Astrocyte (in vitro differentiated cells and primary cell): Measurements from ENCODE around the gene KLK12. TPM values are rescaled to one million over a fixed set of nuclear protein-coding genes. Genes with fewer than 3 reads are reported as not detected.

Experiments
- DNase-seq: peaks from one replicate; pipeline ENCODE4 v3.0.0-alpha.2; 2010; ENCODE audit warnings: low read depth
- FAIRE-seq: peaks from 2 replicates; lab custom pipeline; 2011; peaks lifted over from hg19 to GRCh38; lab: Jason Lieb, UNC
- H2AFZ ChIP-seq: 2 replicates; pipeline ENCODE4 v1.6.0; 2012; ENCODE audit warnings: low read depth, low read length, inconsistent platforms
- H3K27ac ChIP-seq: 2 replicates; pipeline ENCODE4 v1.5.1; 2011; ENCODE audit warnings: low read depth, low read length, inconsistent platforms
- H3K27me3 ChIP-seq: 2 replicates; pipeline ENCODE4 v1.6.0; 2011; ENCODE audit warnings: low read length, inconsistent platforms; ENCODE audit not compliant: insufficient read depth
- H3K36me3 ChIP-seq: 2 replicates; pipeline ENCODE4 v1.5.1; 2011; ENCODE audit warnings: low read length, inconsistent platforms; ENCODE audit not compliant: insufficient read depth
- H3K4me1 ChIP-seq: 2 replicates; pipeline ENCODE4 v1.5.1; 2011; ENCODE audit warnings: low read length, inconsistent platforms; ENCODE audit not compliant: insufficient read depth
- H3K4me2 ChIP-seq: 2 replicates; pipeline ENCODE4 v1.6.0; 2012; ENCODE audit warnings: low read length, inconsistent platforms
- H3K4me3 ChIP-seq: 2 replicates; pipeline ENCODE4 v1.5.1; 2011; ENCODE audit warnings: low read depth, mild to moderate bottlenecking, low read length, inconsistent platforms; ENCODE audit not compliant: insufficient read depth
- H3K79me2 ChIP-seq: 2 replicates; pipeline ENCODE4 v1.6.0; 2012; ENCODE audit warnings: mild to moderate bottlenecking, low read length, inconsistent platforms; ENCODE audit not compliant: insufficient read depth
- H3K9ac ChIP-seq: 2 replicates; pipeline ENCODE4 v1.6.0; 2012; ENCODE audit warnings: mild to moderate bottlenecking, low read length, inconsistent platforms
- H3K9me3 ChIP-seq: 2 replicates; pipeline ENCODE4 v1.5.1; 2012; ENCODE audit warnings: low read depth, mild to moderate bottlenecking, low read length, inconsistent platforms; ENCODE audit not compliant: insufficient read depth
- H4K20me1 ChIP-seq: 2 replicates; pipeline ENCODE4 v1.6.0; 2012; ENCODE audit warnings: low read length, inconsistent platforms; ENCODE audit not compliant: insufficient read depth
- H3K27ac Mint-ChIP-seq: one replicate; pipeline ENCODE4 v1.8.0; 2021; ENCODE audit warnings: mild to moderate bottlenecking, mixed read lengths; ENCODE audit not compliant: unreplicated experiment
- H3K27me3 Mint-ChIP-seq: one replicate; pipeline ENCODE4 v1.8.0; 2021; ENCODE audit warnings: low read depth, mixed read lengths; ENCODE audit not compliant: unreplicated experiment
- H3K36me3 Mint-ChIP-seq: one replicate; pipeline ENCODE4 v1.8.0; 2021; ENCODE audit warnings: low read depth, mixed read lengths; ENCODE audit not compliant: unreplicated experiment
- H3K4me1 Mint-ChIP-seq: one replicate; pipeline ENCODE4 v1.8.0; 2021; ENCODE audit warnings: low read depth, mixed read lengths; ENCODE audit not compliant: unreplicated experiment
- H3K4me3 Mint-ChIP-seq: one replicate; pipeline ENCODE4 v1.8.0; 2021; ENCODE audit warnings: mild to moderate bottlenecking, moderate library complexity, mixed read lengths; ENCODE audit not compliant: unreplicated experiment
- H3K9me3 Mint-ChIP-seq: one replicate; pipeline ENCODE4 v1.8.0; 2021; ENCODE audit warnings: mild to moderate bottlenecking, mixed read lengths; ENCODE audit not compliant: unreplicated experiment
- CTCF ChIP-seq: IDR thresholded peaks from 2 replicates; pipeline ENCODE4 v1.5.1; 2011; ENCODE audit warnings: low read depth, mild to moderate bottlenecking, inconsistent platforms, low read length, moderate library complexity; ENCODE audit not compliant: insufficient read depth
- EZH2 ChIP-seq: IDR thresholded peaks from 2 replicates; pipeline ENCODE4 v1.6.1; 2012; ENCODE audit warnings: mild to moderate bottlenecking, low read length, inconsistent platforms; ENCODE audit not compliant: insufficient read depth
- total RNA-seq: library from RNA; stranded (reverse); gene quantifications from 2 replicates; pipeline ENCODE4 v1.2.1, GENCODE V29; 2021

KLK12 gene
- total RNA-seq, 1 donor from 2014 or later: not detected

- no peak for TF ChIP-seq CTCF
- no peak for TF ChIP-seq EZH2
- H3K27me3 ChIP-seq: no peaks in the 10 kb centered on the region
- no peaks in the 10 kb centered on the region for H3K79me2 ChIP-seq
- peaks cover 6% of the 10 kb centered on the region for H3K9me3 Mint-ChIP-seq
- no peak overlapping the region for H2AFZ ChIP-seq
- H3K4me1 ChIP-seq: no peaks in the 10 kb centered on the region
- no peak overlapping the region for H3K4me3 Mint-ChIP-seq
- H4K20me1 ChIP-seq: no peaks in the 10 kb centered on the region
- H3K27ac Mint-ChIP-seq: no peak overlapping the region
- peaks cover 17% of the 10 kb centered on the region for H3K27me3 Mint-ChIP-seq
- H3K9me3 ChIP-seq: no peaks in the 10 kb centered on the region
- H3K36me3 Mint-ChIP-seq: peaks cover 2% of the 10 kb centered on the region
- DNase-seq (no peak), FAIRE-seq (no peak)
- no peak overlapping the region for H3K4me2 ChIP-seq
- no peak overlapping the region for H3K4me3 ChIP-seq
- no peak overlapping the region for H3K9ac ChIP-seq
- no peak overlapping the region for H3K27ac ChIP-seq
- H3K36me3 ChIP-seq: no peaks in the 10 kb centered on the region
- H3K4me1 Mint-ChIP-seq: no peaks in the 10 kb centered on the region
These were observed 41.9 kb upstream of the KLK12 start for GRCh38 chr19:51076631-51077213.

GRCh38 chr19:51075998-51076397, 41.2 kb upstream of the KLK12 start:
- Mint-ChIP-seq H3K27ac (no peak overlapping the region), H3K27me3 (peaks cover 14% of the 10 kb centered on the region), H3K9me3 (peaks cover 6% of the 10 kb centered on the region), H3K36me3 (peaks cover 2% of the 10 kb centered on the region), H3K4me1 (no peaks in the 10 kb centered on the region), H3K4me3 (no peak overlapping the region)
- Histone ChIP-seq H3K36me3 (no peaks in the 10 kb centered on the region), H3K79me2 (no peaks in the 10 kb centered on the region), H3K4me3 (no peak overlapping the region), H3K4me1 (no peaks in the 10 kb centered on the region), H3K9ac (no peak overlapping the region), H3K9me3 (no peaks in the 10 kb centered on the region), H3K27me3 (no peaks in the 10 kb centered on the region), H2AFZ (no peak overlapping the region), H3K27ac (no peak overlapping the region), H4K20me1 (no peaks in the 10 kb centered on the region), H3K4me2 (no peak overlapping the region)
- FAIRE-seq (no peak), DNase-seq (no peak)
- TF ChIP-seq CTCF (no peak), EZH2 (no peak)

- no peaks in the 10 kb centered on the region for H3K36me3 ChIP-seq
- Mint-ChIP-seq H3K36me3 (no peaks in the 10 kb centered on the region), H3K9me3 (peaks cover 12% of the 10 kb centered on the region), H3K4me3 (no peak overlapping the region), H3K4me1 (no peaks in the 10 kb centered on the region), H3K27me3 (peaks cover 16% of the 10 kb centered on the region), H3K27ac (no peak overlapping the region)
- no peaks in the 10 kb centered on the region for H3K79me2 ChIP-seq
- H4K20me1 ChIP-seq: no peaks in the 10 kb centered on the region
- no peak for FAIRE-seq
- H3K4me2 ChIP-seq: no peak overlapping the region
- H3K4me3 ChIP-seq: no peak overlapping the region
- no peak overlapping the region for H3K9ac ChIP-seq
- TF ChIP-seq EZH2 (no peak), CTCF (no peak)
- H3K27me3 ChIP-seq: no peaks in the 10 kb centered on the region
- H2AFZ ChIP-seq: no peak overlapping the region
- DNase-seq: no peak
- H3K27ac ChIP-seq: no peak overlapping the region
- H3K9me3 ChIP-seq: no peaks in the 10 kb centered on the region
- H3K4me1 ChIP-seq: no peaks in the 10 kb centered on the region
These were observed 36.2 kb upstream of the KLK12 start for GRCh38 chr19:51071095-51071405.
